ENCODE data around the gene AP3B1.

DNA sequence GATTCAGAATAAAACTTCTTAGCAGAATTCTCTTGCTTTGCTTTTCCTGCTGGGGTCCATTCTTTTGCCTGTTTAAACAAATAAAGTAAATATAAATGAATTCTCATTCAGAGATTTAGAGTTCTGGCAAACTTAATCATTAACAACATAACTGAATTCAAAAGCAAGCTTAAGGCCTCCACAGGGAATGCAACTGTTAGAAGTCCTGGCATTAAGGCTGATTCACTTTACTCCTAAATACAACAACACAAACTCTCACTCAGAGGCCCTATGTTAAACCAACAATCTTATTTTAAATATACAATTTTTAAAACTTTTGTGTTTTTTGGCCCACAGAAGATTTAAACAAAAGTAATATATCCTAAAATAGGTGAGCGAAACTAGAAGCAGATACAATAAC is 178.3 kb downstream of the AP3B1 start:
- TF ChIP-seq, protein P1, sequence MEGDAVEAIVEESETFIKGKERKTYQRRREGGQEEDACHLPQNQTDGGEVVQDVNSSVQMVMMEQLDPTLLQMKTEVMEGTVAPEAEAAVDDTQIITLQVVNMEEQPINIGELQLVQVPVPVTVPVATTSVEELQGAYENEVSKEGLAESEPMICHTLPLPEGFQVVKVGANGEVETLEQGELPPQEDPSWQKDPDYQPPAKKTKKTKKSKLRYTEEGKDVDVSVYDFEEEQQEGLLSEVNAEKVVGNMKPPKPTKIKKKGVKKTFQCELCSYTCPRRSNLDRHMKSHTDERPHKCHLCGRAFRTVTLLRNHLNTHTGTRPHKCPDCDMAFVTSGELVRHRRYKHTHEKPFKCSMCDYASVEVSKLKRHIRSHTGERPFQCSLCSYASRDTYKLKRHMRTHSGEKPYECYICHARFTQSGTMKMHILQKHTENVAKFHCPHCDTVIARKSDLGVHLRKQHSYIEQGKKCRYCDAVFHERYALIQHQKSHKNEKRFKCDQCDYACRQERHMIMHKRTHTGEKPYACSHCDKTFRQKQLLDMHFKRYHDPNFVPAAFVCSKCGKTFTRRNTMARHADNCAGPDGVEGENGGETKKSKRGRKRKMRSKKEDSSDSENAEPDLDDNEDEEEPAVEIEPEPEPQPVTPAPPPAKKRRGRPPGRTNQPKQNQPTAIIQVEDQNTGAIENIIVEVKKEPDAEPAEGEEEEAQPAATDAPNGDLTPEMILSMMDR (IDR thresholded peaks at IDR 0.05; ENCODE audit: low read depth, low read length) = no peak
- no peak for TF ChIP-seq EZH2phosphoT487 (IDR thresholded peaks at IDR 0.05; ENCODE audit: low read depth)

Measured in OCI-LY3 (cell line).